ENCODE results near the gene CACNG6.

CACNG6 gene

GRCh38 chr19:53966931-53967330 lies 24.5 kb upstream of the CACNG6 start:
- DNase-seq (ENCODE audit: low read depth in 2 of 2), result no peak

- DNase-seq (ENCODE audit: low read depth in 2 of 2), result no peak
These were observed 22.1 kb upstream of the CACNG6 start for GRCh38 chr19:53969366-53969765.

GRCh38 chr19:53971673-53972072 lies 19.8 kb upstream of the CACNG6 start:
- DNase-seq (ENCODE audit: low read depth in 2 of 2), result no peak

GRCh38 chr19:53977429-53977990 lies 13.9 kb upstream of the CACNG6 start:
- peak; percentile 27 to 34 for DNase-seq (ENCODE audit: low read depth in 2 of 2)

- DNase-seq (ENCODE audit: low read depth in 2 of 2), result no peak
These were observed 13.3 kb upstream of the CACNG6 start for GRCh38 chr19:53977991-53978731.

- DNase-seq (ENCODE audit: low read depth in 2 of 2), result no peak
These were observed 12.2 kb upstream of the CACNG6 start for GRCh38 chr19:53978975-53979801.

GRCh38 chr19:53980539-53981375 lies 10.7 kb upstream of the CACNG6 start:
- DNase-seq (ENCODE audit: low read depth in 2 of 2), result no peak

GRCh38 chr19:53981376-53981951 lies 10.0 kb upstream of the CACNG6 start:
- no peak for DNase-seq (ENCODE audit: low read depth in 2 of 2)

- DNase-seq (ENCODE audit: low read depth in 2 of 2), result no peak
These were observed 9.4 kb upstream of the CACNG6 start for GRCh38 chr19:53982001-53982451.

- DNase-seq (ENCODE audit: low read depth in 2 of 2), result peak in 1 of 2 donors; percentile 17
These were observed 8.8 kb upstream of the CACNG6 start for GRCh38 chr19:53982611-53983010.

- no peak for DNase-seq (ENCODE audit: low read depth in 2 of 2)
These were observed 7.8 kb upstream of the CACNG6 start for GRCh38 chr19:53983457-53984289.

GRCh38 chr19:53985863-53986262 lies 5.6 kb upstream of the CACNG6 start:
- DNase-seq (ENCODE audit: low read depth in 2 of 2), result no peak

- no peak for DNase-seq (ENCODE audit: low read depth in 2 of 2)
These were observed 2.5 kb upstream of the CACNG6 start for GRCh38 chr19:53988981-53989380.

- DNase-seq (ENCODE audit: low read depth in 2 of 2), result no peak
These were observed 1.6 kb upstream of the CACNG6 start for GRCh38 chr19:53989600-53990533.

- no peak for DNase-seq (ENCODE audit: low read depth in 2 of 2)
These were observed 774 bp downstream of the CACNG6 start for GRCh38 chr19:53992211-53992610.

- no peak for DNase-seq (ENCODE audit: low read depth in 2 of 2)
These were observed 1.4 kb downstream of the CACNG6 start for GRCh38 chr19:53992815-53993214.

- DNase-seq (ENCODE audit: low read depth in 2 of 2), result no peak
These were observed 2.0 kb downstream of the CACNG6 start for GRCh38 chr19:53993448-53993847.

- DNase-seq (ENCODE audit: low read depth in 2 of 2), result no peak
These were observed 3.4 kb downstream of the CACNG6 start for GRCh38 chr19:53994811-53995210.

GRCh38 chr19:53998223-53998622 lies 6.8 kb downstream of the CACNG6 start:
- DNase-seq (ENCODE audit: low read depth in 2 of 2), result no peak
